Loucy (cell line): ENCODE results near the gene RFWD3.

Experiments
- H2AFZ ChIP-seq: fragments of 200-600 bp; sonication (generic); 2 replicates; pipeline ENCODE4 v1.6.0; 2016; ENCODE audit warnings: antibody characterized with exemption, mild to moderate bottlenecking, low read length, moderate library complexity
- H3F3A ChIP-seq: fragments of 200-600 bp; 2 replicates; pipeline ENCODE4 v1.6.0; 2016; ENCODE audit warnings: antibody characterized with exemption, low read depth, mild to moderate bottlenecking
- H3K27me3 ChIP-seq: fragments of 200-600 bp; sonication (generic); 2 replicates; pipeline ENCODE4 v1.6.1; 2014; ENCODE audit warnings: low read length, mild to moderate bottlenecking; ENCODE audit not compliant: insufficient read depth, poor library complexity, severe bottlenecking
- H3K36me3 ChIP-seq: fragments of 200-600 bp; sonication (generic); 2 replicates; pipeline ENCODE4 v1.6.1; 2016; ENCODE audit warnings: low read length; ENCODE audit not compliant: insufficient read depth
- H3K4me1 ChIP-seq: fragments of 200-600 bp; sonication (generic); 2 replicates; pipeline ENCODE4 v1.5.1; 2014; ENCODE audit warnings: low read length, mild to moderate bottlenecking; ENCODE audit not compliant: insufficient read depth, poor library complexity, severe bottlenecking
- H3K4me2 ChIP-seq: fragments of 200-600 bp; sonication (generic); 2 replicates; pipeline ENCODE4 v1.6.0; 2014; ENCODE audit warnings: antibody characterized with exemption, low read length, low read depth, mild to moderate bottlenecking; ENCODE audit not compliant: poor library complexity, severe bottlenecking
- H3K4me3 ChIP-seq: fragments of 200-600 bp; sonication (generic); 2 replicates; pipeline ENCODE4 v1.5.1; 2014; ENCODE audit warnings: low read length, mild to moderate bottlenecking, mixed read lengths; ENCODE audit not compliant: poor library complexity, severe bottlenecking
- H3K79me2 ChIP-seq: fragments of 200-600 bp; sonication (generic); 2 replicates; pipeline ENCODE4 v1.6.1; 2014; ENCODE audit warnings: low read length; ENCODE audit not compliant: insufficient read depth
- H3K9ac ChIP-seq: fragments of 200-600 bp; sonication (generic); 2 replicates; pipeline ENCODE4 v1.6.0; 2014; ENCODE audit warnings: mild to moderate bottlenecking, low read depth, low read length, moderate library complexity; ENCODE audit not compliant: poor library complexity, severe bottlenecking
- H3K9me2 ChIP-seq: fragments of 200-600 bp; sonication (generic); replicated peaks from 2 replicates; pipeline ENCODE4 v1.6.1; 2016; ENCODE audit warnings: low read depth, low read length, mixed read lengths
- H3K9me3 ChIP-seq: fragments of 200-600 bp; sonication (generic); 2 replicates; pipeline ENCODE4 v1.6.1; 2014; ENCODE audit warnings: mild to moderate bottlenecking, antibody characterized with exemption, low read length, low read depth; ENCODE audit not compliant: insufficient read depth
- H4K20me1 ChIP-seq: fragments of 200-600 bp; sonication (generic); 2 replicates; pipeline ENCODE4 v1.6.0; 2014; ENCODE audit warnings: antibody characterized with exemption, low read length, mild to moderate bottlenecking; ENCODE audit not compliant: insufficient read depth, poor library complexity, severe bottlenecking
- EZH2phosphoT487 ChIP-seq: fragments of 200-600 bp; IDR thresholded peaks from 2 replicates; pipeline ENCODE4 v1.6.1; 2018; ENCODE audit warnings: antibody characterized with exemption, mild to moderate bottlenecking, moderate library complexity, borderline replicate concordance
- TF ChIP-seq, protein P1 (sequence below): fragments of 200-600 bp; sonication (generic); conservative IDR thresholded peaks from 2 replicates; pipeline ENCODE4 v1.5.1; 2014; ENCODE audit warnings: mild to moderate bottlenecking, antibody characterized with exemption, low read length

The RFWD3 gene

DNA sequence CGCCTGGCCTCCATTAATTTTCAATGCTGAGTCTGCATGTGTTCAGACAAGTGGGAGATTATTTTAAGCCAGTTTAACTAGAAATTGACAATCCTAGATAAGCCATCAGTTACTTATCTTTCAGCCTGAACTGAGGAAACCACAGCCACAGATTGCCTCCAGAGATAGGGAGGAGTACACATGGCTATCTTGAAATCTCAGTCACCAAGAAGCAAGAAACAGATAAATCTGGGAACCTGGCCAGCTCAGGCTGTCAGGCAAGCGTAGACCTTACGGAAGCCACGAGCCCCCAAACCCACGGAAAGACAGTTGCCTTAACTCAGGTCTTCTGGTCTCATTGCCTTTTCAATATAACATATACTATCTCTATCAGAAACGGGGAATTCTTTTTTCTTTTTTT, 57.7 kb downstream of the RFWD3 start:
- H3K79me2 ChIP-seq, result peaks cover 29% of the 10 kb centered on the region
- peak overlapping the region; percentile 78 for H3K4me2 ChIP-seq
- H3K9me3 ChIP-seq, result no peaks in the 10 kb centered on the region
- peaks cover 15% of the 10 kb centered on the region for H4K20me1 ChIP-seq
- no peaks in the 10 kb centered on the region for H3K36me3 ChIP-seq
- H3K27me3 ChIP-seq, result no peaks in the 10 kb centered on the region
- no peak overlapping the region for H3K4me3 ChIP-seq
- peaks cover 33% of the 10 kb centered on the region for H3K4me1 ChIP-seq
- H3K9me2 ChIP-seq, result no peaks in the 10 kb centered on the region
- H3F3A ChIP-seq, result no peaks in the 10 kb centered on the region
- H2AFZ ChIP-seq, result no peak overlapping the region
- peak; percentile 71 for TF ChIP-seq EZH2phosphoT487
- TF ChIP-seq, protein P1, sequence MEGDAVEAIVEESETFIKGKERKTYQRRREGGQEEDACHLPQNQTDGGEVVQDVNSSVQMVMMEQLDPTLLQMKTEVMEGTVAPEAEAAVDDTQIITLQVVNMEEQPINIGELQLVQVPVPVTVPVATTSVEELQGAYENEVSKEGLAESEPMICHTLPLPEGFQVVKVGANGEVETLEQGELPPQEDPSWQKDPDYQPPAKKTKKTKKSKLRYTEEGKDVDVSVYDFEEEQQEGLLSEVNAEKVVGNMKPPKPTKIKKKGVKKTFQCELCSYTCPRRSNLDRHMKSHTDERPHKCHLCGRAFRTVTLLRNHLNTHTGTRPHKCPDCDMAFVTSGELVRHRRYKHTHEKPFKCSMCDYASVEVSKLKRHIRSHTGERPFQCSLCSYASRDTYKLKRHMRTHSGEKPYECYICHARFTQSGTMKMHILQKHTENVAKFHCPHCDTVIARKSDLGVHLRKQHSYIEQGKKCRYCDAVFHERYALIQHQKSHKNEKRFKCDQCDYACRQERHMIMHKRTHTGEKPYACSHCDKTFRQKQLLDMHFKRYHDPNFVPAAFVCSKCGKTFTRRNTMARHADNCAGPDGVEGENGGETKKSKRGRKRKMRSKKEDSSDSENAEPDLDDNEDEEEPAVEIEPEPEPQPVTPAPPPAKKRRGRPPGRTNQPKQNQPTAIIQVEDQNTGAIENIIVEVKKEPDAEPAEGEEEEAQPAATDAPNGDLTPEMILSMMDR, result no peak
- H3K9ac ChIP-seq, result no peak overlapping the region

DNA sequence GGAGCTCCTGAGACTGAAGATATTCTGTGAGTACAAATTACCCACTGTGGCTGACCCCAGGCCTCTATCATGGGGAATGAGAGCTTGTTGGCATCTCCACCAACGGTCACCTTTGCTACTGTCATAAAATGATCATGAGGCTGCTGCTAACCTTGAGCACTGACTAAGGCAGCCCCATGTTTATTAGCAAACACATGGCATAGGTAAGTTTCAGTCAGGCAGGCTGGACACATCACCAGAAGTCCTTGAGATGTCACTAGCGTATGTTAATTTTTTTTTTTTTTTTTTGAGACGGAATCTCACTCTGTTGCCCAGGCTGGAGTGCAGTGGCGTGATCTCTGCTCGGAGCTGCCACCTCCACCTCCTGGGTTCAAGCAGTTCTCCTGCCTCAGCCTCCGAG, 58.3 kb downstream of the RFWD3 start:
- H3K36me3 ChIP-seq, result no peaks in the 10 kb centered on the region
- H2AFZ ChIP-seq, result no peak overlapping the region
- H3K4me1 ChIP-seq, result peaks cover 39% of the 10 kb centered on the region
- peaks cover 18% of the 10 kb centered on the region for H4K20me1 ChIP-seq
- no peaks in the 10 kb centered on the region for H3K27me3 ChIP-seq
- no peak for TF ChIP-seq EZH2phosphoT487
- TF ChIP-seq, protein P1, result no peak
- no peaks in the 10 kb centered on the region for H3K9me2 ChIP-seq
- peak overlapping the region; percentile 78 for H3K4me2 ChIP-seq
- H3F3A ChIP-seq, result no peaks in the 10 kb centered on the region
- H3K4me3 ChIP-seq, result no peak overlapping the region
- no peak overlapping the region for H3K9ac ChIP-seq
- no peaks in the 10 kb centered on the region for H3K9me3 ChIP-seq
- peaks cover 34% of the 10 kb centered on the region for H3K79me2 ChIP-seq

DNA sequence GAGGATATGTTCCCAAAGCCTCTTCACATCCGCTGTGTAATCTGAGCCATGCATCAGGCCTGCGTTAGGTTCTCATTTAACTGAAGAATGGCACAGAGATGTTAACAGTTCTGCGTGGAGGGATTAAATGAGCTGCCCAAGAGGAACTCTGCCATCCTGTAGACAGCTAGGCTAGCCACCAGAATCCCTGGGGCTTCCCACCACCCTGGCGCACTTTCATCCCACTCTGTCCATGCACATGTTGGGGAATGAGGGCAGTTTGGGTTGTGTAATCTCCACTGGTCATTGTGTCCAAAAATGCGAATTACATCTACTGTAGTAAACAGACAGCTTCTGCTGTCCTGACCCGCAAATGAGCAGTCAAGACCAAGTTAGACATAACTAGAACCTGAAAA, 58.7 kb downstream of the RFWD3 start:
- no peak for TF ChIP-seq EZH2phosphoT487
- TF ChIP-seq, protein P1, result no peak
- H3K9me2 ChIP-seq, result no peaks in the 10 kb centered on the region
- no peak overlapping the region for H3K9ac ChIP-seq
- peak overlapping the region; percentile 78 for H3K4me2 ChIP-seq
- H4K20me1 ChIP-seq, result peaks cover 20% of the 10 kb centered on the region
- H3K4me3 ChIP-seq, result no peak overlapping the region
- H3K79me2 ChIP-seq, result peaks cover 39% of the 10 kb centered on the region
- H2AFZ ChIP-seq, result no peak overlapping the region
- no peaks in the 10 kb centered on the region for H3K27me3 ChIP-seq
- peaks cover 39% of the 10 kb centered on the region for H3K4me1 ChIP-seq
- H3K9me3 ChIP-seq, result no peaks in the 10 kb centered on the region
- no peaks in the 10 kb centered on the region for H3K36me3 ChIP-seq
- H3F3A ChIP-seq, result no peaks in the 10 kb centered on the region
